ENCODE measurements around the gene LRRN4CL. TPM values are rescaled to one million over a fixed set of nuclear protein-coding genes. Genes with fewer than 3 reads are reported as not detected.
"Not testable (repeated sequence)": the region's sequence is repeated elsewhere in the genome, so short reads cannot be mapped to it uniquely, and the experiment has no call there.

Gene LRRN4CL
- total RNA-seq, 1 donor from 2014 or later, result 195 TPM

DNA sequence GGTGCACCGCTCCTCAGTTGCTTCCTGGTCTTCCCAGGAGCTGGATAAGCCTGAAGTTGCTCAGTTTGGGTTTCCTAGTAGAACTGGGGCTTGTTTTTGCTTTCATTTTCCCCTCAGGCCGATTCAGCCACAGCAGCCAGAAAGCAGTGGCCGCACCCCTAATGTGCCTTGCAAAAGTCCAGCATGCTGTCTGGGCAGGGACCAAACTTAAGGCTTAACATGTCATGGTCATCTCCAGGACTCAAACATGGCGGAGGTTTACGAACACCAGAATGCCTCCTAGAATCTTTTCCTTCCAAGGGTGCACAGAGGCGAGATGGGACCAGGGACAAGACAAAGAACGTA lies 20.6 kb upstream of the LRRN4CL start:
- no peak for DNase-seq (ENCODE audit: low read depth)

DNA sequence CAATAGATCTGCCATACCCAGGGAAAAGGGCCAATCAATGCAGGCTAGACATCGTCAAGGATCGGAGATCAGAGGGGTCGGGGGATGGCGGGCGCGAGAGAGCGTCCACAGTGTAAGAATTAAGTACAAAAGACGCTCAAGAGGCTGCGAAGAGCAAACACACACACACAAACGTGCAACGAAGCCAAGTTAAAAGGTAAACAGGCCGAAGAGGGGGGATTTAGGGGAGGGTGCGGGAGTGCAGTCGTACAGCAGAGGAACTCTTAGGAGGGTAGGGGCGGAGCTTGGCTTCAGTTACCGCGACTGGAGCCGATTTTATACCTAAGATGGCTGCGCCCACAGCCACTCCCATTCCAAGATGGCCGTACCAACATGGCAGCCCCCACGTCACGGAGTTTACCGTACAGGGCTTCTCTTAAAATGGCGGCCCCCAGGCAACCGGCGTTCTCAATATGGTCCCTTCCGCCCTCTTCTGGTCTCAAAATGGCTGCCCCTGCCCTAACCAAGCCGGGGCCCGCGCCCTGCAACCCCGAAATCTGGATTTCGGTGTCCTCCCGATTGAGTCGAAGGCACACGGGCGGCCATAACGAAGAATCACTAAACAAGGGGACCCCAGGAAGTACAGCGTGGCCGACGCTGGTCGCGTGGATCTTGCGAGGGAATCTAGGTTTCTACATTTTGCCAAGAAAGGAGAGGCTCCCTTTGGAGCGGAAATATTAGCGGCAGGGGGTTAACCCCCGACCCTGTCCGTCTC lies 20.1 kb upstream of the LRRN4CL start:
- peak; percentile 98 for DNase-seq (ENCODE audit: low read depth)

DNA sequence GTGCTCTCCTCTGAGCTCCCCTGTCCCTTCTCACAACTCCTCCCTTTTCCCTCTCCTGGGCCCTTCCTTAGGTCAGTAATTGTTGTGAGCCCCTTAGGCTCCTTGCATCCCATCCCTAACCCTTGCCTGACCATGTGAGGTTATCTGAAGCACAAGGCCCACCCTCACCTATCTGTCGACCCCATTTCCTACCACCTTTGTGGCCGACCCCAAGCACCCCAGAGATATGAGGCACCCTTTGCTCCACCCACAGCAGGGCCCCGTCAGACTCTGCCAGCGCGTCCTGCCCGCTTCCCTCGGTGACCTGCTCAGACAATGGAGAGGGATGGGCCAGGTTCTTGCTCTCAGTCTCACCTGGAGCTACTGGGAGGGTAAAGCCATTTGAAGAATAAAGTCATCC lies 19.5 kb upstream of the LRRN4CL start:
- DNase-seq (ENCODE audit: low read depth), result no peak

DNA sequence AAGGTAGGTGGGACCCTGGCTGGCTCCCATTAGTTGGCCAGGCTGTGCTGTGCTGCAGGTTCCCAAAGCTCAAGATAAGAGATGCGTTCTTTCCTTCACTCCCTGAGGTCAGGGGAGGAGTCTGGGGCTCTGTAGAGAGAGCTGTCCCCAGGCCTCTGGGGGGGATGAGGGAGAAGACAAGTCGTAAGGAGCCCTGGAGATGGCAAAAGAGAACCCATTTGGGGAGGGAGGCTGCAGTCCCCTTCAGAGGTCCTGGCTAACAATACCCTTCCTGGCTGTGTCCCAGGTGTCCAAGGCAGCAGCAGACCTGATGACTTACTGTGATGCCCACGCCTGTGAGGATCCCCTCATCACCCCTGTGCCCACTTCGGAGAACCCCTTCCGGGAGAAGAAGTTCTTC lies 19.1 kb upstream of the LRRN4CL start:
- DNase-seq (ENCODE audit: low read depth), result no peak

DNA sequence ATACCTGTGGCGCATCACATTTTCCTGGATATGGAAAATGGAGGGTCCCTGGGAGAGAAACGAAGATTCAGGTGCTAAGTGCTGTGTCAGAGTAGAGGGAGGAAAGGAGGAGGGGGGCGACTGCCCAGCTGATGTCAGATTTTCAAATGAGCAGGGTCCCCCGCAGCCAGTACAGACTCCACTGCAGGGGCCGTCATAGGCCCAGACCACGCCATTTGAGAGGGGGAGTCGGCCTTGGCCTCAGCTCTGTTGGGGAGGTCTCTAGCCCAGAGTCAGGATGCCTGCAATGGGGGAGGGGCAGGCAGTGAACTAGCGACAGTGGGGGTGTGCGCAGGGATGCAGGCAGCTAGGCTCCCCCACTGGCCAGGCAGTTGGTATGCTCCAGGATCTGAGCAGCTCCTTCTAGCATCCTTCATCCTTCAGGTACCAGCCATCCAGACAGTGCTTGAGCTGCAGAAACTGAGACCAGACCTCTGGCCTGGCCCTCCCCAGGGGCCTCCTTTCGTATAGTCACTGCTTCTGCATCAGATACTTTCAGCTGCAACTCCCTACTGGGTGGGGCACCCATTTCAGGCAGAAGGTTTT lies 18.0 kb upstream of the LRRN4CL start, which contains the start of the genes BSCL2 and GNG3:
BSCL2 (minus strand) TSS at position 148 of the 585 bp plus-strand sequence. CDS start 229 bp downstream, outside the sequence.
GNG3 (plus strand) TSS at position 400 of the 585 bp plus-strand sequence. CDS start 620 bp downstream, outside the sequence.
- DNase-seq (ENCODE audit: low read depth), result no peak

DNA sequence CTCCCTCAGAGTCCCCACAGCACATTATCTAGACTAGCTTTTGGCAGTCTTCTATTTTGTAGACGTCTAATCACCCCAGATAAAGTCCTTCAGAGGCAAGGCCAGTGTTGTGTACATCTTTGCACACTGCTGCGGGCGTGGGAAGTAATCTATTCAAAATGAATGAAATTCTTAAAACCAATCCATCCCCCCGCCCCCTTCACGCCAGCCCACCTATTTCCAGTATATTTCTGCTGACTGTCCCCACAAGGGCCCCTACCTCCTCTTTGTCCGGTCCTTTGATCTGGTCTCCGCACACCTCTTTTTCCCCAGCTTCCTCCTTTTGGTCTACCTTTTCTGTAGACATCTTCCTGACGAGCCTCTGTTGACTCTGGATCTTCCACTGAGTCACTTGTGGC lies 17.5 kb upstream of the LRRN4CL start:
- DNase-seq (ENCODE audit: low read depth), result no peak

DNA sequence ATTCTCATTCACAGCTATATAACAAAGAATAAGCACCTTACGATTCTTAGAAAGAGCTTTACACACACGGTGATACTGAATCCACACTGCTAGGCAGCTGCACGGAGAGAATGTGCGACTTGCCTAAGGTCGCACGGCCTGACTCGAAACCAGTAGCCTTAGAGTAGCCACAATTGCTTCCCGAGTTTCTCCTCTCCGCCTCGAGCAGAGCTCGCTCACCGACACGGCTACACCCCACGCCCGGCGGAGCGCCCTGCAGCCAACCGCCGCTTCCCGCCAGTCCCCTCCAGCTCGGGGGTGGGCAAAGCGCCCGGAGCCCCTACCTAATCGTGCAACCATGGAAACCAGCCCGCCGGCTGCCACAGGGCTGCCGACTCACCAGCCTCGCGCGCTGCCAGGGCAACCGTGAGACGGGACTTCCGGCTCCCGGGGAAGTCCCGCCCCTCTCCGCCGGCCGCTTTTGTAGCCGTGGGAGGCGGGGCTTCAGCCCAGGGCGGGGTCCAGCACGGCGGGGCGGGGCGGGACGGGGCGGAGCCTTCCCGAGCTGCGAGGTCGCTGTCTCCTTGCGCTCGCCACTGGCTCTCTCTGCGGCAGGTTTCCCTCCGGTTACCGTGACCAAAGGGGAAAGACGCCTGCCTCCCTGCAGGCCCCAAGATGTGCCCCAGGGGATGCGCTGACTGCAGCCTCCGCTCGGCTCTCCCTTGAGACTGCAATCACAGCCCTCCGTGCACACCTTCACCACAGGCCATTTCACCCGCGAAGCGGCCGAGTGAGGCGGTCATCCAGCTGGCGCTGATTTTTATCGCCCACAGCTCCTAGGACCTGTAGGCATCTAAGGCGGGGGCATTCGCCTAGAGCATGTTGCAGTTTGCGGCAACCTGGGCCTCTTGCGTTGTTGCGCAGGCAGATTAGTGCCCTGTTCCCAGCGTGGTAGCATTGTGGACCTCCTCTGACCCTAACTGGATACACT lies 16.8 kb upstream of the LRRN4CL start:
- peak; percentile 95 for DNase-seq (ENCODE audit: low read depth)

DNA sequence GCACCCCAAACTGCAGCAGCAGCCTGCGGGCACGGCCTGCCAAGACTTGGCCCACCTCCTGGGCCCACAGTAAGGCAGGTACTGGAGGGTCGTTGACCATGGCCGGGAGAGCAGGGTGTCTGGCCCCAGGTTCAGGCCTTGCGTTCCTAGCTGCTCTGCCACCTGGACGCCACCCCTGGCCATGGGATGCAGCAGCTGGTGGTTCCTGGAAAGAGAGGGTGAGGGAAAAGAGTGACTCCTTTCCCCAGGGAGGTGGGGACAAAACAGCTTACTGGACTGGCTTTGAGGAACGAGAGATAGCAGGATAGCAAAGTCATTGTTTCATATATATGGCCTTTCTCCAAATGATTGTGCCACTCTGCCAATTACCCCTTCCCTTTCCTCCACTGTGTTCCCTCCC lies 16.1 kb upstream of the LRRN4CL start:
- DNase-seq (ENCODE audit: low read depth), result no peak

DNA sequence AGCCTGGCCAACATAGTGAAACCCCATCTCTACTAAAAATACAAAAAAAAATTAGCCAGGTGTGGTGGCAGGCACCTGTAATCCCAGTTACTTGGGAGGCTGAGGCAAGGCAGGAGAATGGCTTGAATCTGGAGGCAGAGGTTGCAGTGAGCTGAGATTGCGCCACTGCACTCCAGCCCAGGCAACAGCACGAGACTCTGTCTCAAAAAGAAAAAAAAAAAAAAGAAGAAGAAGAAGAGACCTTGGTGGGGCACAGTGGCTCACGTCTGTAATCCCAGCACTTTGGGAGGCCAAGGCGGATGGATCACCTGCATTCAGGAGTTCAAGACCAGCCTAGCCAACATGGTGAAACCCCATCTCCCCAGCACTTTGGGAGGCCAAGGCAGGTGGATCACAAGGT lies 14.6 kb upstream of the LRRN4CL start:
- not testable (repeated sequence) for DNase-seq (ENCODE audit: low read depth)

DNA sequence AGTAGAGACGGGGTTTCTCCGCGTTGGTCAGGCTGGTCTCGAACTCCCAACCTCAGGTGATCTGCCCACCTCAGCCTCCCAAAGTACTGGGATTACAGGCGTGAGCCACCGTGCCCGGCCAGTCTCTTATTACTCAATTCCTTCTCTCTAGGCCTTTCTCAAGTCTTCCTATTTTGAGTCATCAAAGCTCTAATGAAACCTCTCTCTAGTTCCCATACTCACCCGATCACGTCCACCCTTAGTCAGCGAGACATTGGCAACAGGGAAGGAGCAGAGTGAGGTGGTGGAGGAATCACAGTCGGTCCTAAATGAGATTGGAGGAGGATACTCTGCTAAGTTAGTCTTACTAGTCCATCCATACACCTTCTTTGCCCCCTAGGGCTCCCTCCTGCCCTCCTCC lies 12.9 kb upstream of the LRRN4CL start:
- DNase-seq (ENCODE audit: low read depth), result no peak

DNA sequence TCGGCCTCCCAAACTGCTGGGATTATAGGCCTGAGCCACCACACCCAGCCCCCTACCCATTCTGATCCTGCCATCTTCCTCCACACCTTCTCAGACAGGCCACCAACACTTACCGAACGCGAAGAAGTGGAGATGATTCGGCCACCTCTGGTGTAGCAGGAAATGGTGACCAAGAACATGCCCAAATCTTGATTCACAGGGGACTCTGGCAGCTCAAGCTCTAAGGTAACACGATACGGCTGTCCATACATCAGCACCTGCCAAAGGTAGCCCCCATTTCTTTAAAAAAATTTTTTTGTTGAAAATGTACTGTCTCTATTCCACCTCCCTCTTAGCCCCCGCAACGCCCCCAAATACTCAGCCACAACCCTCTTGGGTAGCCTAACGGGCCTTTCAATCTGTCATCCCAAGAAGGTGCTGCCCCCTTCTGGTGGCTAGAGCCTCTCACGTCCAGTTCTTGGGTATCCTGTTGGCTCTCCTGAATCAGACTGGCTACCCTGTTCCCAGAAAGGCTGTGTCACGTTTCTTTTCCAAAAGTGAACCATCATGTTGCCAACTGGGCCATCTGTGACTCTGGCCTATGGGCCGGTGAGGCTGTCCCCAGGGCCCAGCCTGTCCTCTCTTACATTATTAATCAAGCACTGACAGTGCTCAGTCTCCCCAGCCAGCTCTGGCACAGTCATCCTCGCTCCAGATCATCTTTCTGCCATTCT lies 5.3 kb upstream of the LRRN4CL start:
- DNase-seq (ENCODE audit: low read depth), result peak; percentile 94

DNA sequence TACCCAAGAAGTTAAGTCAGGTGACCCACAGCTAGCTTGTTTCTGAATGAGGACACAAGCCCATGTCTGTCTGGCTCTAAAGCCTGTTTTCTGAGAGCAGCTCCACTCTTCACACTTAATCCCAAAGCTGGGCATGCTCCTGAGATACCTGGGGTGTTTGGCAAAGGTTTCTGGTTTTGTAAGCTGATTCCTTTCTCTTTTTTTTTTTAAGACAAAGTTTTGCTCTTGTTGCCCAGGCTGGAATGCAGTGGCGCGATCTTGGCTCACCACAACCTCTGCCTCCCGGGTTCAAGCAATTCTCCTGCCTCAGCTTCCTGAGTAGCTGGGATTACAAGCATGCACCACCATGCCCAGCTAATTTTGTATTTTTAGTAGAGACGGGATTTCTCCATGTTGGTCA lies 4.3 kb upstream of the LRRN4CL start:
- DNase-seq (ENCODE audit: low read depth), result not testable (repeated sequence)

DNA sequence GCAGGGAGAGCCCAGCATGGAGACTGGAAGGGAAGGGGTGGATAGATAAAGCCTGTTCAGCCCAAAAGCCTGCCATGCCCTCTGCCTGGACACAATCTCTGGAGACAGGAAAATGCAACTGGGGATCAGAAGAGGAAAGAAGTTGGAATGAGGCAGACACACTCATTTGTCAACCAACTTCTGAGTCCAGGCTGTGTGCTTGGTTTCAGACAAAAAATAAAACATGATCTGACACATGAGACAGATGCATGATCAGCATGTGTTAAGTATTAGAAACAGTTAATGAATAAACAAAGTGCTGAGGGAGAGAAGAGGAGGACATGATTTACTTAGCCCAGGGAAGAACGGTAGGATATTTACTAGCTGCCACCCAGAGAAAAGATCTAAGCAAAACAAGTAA lies 839 bp downstream of the LRRN4CL start:
- DNase-seq (ENCODE audit: low read depth), result peak; percentile 43

DNA sequence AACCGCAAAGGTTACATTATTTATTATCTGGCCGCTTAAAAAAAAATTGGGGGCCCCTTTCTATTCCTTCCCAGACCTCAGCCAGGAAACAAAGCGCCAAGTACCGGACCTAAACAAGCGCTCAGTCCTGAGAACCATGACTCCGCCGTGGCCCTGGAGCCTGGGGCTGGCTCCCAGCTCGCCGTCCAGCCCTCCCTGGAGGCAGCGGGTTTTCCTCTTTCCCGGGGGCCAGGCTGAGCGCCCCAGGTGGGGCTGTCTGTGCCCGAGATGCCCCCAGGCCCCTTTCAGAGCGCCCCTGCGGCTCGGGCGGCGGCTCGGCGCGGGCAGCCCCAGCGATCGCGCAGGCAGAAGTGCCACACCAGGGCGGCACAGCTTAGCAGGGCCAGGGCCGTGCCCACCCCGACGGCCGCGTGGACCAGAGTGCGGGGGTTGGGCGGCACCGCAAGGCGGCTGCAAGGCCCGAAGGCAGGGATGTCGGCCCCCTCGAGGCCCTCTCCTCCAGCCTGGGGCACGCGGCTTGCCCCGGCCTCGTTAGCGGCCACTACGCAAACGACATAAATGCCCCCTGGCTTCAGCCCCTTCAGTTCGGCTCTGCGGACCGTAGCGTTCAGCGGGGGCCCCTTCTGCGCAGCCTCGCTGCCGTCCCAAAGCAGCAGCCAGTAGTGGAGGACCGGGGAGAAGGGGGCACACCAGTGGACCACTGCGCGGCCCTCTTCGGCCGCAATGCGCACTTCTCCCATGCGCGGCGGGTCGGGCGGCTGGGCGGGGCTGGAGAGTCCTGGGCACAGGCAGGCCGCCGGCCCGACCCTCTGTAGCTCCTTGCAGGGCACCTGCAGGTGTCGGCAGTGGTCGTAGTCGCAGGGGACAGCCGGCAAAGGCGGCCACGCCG lies 1.6 kb downstream of the LRRN4CL start:
- no peak for DNase-seq (ENCODE audit: low read depth)

DNA sequence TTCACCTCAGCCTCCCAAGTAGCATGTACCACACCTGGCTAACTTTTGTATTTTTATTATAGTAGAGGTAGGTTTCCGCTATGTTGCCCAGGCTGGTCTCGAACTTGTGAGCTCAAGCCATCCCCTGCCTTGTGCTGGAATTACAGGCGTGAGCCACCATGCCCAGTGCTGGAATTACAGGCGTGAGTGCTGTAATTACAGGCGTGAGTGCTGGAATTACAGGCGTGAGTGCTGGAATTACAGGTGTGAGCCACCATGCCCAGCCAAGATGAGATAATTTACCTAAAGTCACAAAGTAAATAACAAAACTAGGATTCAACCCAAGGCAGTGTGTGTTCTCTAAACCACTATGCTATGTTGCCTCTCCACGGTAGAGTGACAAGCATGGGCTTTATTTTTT lies 6.8 kb downstream of the LRRN4CL start:
- DNase-seq (ENCODE audit: low read depth), result no peak

DNA sequence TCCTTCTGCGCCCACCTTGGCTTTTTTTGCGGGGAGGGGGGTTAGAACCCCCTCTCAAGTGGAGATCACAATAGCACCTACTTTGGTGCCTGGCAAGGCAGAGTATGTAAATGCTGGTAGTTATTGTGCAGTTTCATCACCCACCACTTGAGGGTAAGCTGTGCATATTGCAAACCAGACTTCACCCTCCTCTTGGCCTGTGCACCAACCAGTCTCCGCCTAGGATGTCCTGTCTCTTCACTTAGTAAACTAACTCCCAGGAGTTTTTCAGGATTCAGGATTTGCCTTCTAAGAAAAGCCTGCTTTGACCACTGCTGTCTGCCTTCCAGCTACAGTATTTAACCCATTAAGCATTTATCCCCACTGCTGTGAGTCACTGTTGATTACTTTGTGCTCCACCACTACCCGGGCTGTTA lies 8.5 kb downstream of the LRRN4CL start:
- DNase-seq (ENCODE audit: low read depth), result peak; percentile 82

DNA sequence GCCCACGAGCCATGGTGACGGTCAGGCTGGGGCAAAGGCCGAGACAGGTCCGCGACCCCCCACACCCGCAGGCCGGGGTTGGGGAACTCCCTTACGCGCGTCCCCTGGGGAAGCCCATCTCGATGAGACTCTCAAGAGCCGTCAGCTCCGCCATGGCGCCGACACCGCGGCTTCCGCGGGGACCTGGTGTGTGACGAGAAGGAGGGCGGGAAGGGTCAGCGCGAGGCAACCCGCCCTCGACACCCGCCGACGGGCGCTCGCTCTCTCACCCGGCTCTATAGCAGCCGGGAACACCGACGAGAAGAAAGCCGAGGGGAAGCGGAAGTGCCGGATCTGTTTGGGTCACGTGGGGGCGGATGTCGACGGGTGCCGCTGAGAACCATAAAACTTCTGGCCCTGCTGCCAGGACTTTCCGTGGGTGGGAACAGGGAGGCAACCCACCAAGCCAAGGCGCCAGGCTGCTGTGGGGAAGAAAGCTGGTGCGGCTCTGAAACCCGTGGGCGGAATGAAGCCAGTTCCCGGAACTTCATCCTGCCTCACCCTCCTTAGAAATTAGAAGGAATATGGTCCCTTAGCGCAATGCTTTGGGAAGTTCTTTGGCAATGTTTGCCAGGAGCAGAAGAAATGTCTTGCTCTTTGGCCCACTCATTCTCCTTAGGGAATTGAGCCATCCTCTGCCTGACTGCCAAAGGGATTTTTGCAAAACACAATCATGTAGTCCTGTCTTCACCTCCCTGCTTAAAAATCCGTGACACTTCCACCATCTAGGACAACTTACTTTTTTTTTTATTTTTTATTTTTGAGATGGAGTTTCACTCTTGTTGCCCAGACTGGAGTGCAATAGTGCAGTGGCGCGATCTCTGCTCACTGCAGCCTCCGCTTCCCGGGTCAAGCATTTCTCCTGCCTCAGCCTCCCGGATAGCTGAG lies 10.3 kb downstream of the LRRN4CL start, which contains the start of gene UBXN1:
UBXN1 (minus strand) TSS at position 304 of the 927 bp plus-strand sequence; CDS start at position 154, 150 bp downstream.
- DNase-seq (ENCODE audit: low read depth), result peak; percentile 92

DNA sequence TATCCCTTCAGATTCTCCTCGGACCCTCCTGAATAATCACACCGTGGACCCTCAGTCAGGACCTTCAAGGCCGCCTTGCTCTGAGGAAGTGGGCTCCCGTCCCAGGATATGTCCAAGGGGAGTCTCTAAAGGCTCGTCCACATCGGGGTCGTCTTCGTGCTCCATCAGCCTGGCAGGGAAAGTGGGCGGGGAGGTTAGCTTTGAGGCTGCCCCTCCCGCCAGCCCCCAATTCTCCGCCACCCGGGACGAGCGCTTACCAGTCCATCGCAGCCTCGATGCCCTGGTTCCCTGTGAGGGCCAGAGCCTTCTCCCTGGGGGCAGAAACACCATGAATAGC lies 10.9 kb downstream of the LRRN4CL start:
- DNase-seq (ENCODE audit: low read depth), result no peak

DNA sequence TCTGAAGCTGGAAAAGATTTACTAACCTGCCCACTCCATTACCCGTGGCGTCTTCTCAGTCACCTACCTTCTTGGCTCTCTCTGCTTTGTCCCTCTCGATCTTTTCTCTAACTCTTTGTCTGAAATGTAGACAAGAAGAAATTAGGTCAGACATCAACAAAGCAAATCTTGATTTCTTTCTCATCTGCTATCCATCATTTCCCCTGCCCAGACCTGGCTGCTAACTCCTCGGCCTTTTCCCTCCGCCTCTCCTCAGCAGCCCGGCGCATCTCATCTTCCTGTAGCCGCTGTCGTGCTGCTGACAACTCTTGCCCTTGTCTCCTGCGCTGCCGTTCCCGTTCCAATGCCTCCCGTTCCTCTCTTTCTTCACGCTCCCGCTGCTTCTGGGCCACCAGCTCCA lies 11.6 kb downstream of the LRRN4CL start:
- DNase-seq (ENCODE audit: low read depth), result no peak
